ENCODE results near the gene TRIM59.
A peak's percentile ranks its signal among the peaks of the same experiment; 100 is the strongest.

TRIM59 gene, protein sequence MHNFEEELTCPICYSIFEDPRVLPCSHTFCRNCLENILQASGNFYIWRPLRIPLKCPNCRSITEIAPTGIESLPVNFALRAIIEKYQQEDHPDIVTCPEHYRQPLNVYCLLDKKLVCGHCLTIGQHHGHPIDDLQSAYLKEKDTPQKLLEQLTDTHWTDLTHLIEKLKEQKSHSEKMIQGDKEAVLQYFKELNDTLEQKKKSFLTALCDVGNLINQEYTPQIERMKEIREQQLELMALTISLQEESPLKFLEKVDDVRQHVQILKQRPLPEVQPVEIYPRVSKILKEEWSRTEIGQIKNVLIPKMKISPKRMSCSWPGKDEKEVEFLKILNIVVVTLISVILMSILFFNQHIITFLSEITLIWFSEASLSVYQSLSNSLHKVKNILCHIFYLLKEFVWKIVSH

DNA sequence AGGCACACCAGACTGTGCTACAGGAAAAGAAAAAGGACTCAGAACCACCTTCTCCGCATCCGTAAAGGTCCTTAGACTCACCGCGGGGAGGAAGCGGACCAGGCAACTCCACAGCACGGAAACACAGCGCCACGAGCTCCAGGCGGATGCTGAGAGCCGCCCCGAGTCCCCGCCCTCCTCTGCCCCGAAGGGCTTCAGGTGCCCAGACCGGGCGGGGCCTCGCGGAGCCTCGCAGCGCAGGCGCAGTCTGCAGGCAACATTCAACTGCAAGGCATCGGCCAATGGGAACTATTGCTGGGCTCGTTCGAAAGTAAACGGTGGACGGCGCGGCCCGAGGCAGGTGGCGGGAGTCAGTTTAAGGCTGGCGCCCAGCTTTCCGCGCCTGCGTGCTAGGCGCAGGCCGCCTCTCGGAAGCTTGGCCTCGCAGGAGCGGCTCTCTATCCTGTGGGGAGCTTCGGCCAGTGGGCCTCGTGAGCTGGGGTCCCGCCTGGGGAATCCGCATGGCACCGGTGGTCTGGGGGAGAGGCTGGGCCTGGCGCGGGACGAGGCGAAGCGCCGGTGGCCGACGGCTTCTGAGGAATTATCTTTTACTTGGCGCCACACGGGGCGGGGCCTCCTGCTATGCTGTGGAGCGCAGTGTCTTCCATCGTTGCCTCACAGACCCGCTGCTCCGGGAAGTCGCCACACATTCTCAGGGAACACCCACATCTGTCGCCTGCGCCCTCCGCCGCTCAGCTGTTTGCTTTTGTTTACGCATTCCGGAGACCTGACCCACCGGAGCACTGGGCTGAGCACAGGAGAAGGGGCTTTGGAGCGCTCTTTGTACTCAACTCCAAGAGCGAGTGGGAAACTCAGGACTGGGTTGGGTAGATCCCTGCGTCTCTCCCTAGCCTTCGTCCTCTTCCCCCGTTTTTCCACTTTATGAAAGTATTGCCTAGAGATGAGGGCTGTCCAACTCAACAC lies at the start of gene TRIM59:
Gene TRIM59, minus strand, starts transcription at position 151 of the 963 bp plus-strand sequence. CDS start 10,603 bp downstream, outside the sequence.
- DNase-seq (ENCODE audit: low spot score): peak; percentile 97

GRCh38 chr3:160498202-160498601 lies 48.6 kb upstream of the TRIM59 start:
- DNase-seq (ENCODE audit: low spot score): no peak

DNA sequence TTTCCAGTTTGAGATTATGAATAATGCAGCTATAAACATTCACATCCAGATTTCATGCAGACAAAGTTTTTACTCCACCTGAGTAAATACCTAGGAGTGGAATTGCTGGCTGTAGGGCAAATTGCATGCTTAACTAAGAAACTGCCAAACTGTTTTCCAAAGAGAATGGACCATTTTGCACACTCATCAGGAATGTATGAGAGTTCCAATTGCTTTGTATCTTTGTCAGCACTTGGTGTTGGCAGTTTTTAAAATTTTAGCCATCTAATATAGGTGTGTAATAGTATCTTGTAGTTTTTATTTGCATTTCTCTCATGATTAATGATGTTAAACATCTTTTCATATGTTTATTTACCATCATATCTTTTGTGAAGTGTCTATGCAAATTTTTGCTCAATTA lies 40.6 kb upstream of the TRIM59 start:
- DNase-seq (ENCODE audit: low spot score): no peak

DNA sequence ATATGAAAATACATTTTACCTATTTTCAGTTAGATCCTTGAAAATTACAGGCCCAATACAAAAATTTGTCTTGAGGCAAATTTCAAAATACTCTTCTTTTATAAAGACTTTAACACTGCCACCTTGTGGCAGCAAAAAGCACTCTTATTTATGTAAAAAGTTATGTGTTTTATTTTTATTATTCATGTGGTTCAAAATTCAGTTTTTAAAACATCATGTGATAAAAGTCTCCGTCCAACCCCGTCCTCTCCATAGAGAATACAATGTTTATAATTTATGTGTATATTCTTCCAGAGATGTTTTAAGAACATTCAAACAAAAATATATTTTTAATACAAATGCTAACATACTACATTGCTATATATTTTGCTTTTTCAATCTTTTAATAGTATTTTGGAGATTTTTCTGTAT lies 36.9 kb upstream of the TRIM59 start:
- peak; percentile 34 for DNase-seq (ENCODE audit: low spot score)

- DNase-seq (ENCODE audit: low spot score): no peak
These were observed 33.2 kb upstream of the TRIM59 start for GRCh38 chr3:160482796-160483195.

GRCh38 chr3:160481856-160482255 lies 32.3 kb upstream of the TRIM59 start:
- no peak for DNase-seq (ENCODE audit: low spot score)

GRCh38 chr3:160480931-160481330 lies 31.3 kb upstream of the TRIM59 start:
- no peak for DNase-seq (ENCODE audit: low spot score)

DNA sequence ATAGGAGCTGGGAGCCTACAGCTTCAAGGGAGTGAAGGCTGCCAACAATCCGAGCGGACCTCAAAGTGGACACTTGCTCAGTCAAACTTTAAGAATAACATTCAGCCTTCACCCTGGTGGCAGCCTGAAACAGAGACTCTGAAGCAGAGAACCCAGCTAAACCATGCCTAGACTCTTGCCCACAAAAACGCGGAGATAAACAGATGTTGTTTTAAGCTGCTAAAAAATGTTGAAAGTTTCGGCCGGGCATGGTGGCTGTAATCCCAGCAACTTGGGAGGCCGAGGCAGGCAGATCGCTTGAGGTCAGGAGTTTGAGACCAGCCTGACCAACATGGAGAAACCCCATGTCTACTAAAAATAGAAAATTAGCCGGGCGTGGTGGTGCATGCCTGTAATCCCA lies 29.8 kb upstream of the TRIM59 start:
- no peak for DNase-seq (ENCODE audit: low spot score)

DNA sequence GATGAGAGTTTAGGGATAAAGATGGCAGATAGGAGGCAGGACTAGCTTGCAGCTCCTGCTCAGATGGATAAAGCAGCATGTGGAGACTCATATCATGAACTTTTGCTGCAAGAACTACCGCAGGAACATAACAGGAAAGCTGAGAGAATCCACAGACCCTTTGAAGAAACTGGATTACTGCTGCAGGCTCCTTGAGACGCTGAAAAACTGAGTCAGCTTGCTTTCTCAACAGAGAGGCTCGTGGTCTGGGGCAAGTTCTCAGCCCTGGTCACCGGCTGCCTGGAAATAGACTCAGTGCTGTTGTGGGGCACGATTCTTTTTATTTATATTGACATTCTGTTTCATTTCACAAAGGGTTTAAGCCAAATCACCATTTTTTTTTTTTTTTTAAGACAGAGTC lies 28.8 kb upstream of the TRIM59 start:
- no peak for DNase-seq (ENCODE audit: low spot score)

DNA sequence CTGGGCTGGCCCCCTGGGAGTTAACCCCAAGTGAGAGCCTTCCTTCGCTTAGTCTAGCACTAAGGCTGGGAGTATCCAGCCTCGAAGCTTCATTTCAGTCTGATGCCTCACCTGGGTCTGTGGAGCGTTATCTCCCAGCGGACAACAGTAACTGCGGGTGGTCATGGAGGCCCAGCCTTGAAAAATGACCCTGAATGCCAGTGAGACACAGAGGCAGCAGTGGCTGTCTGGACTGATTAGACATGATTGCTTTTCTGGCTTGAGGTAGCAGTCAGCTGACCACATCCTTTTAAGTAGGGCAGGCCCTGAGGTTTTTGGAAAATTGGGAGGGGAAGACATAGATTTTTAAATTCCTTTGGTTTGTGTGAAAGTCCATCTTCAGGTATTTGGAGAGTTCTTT lies 28.2 kb upstream of the TRIM59 start:
- DNase-seq (ENCODE audit: low spot score): no peak

- DNase-seq (ENCODE audit: low spot score): no peak
These were observed 26.3 kb upstream of the TRIM59 start for GRCh38 chr3:160475884-160476283.

GRCh38 chr3:160475153-160475552 lies 25.6 kb upstream of the TRIM59 start:
- no peak for DNase-seq (ENCODE audit: low spot score)

GRCh38 chr3:160474416-160474838 lies 24.8 kb upstream of the TRIM59 start:
- DNase-seq (ENCODE audit: low spot score): no peak

DNA sequence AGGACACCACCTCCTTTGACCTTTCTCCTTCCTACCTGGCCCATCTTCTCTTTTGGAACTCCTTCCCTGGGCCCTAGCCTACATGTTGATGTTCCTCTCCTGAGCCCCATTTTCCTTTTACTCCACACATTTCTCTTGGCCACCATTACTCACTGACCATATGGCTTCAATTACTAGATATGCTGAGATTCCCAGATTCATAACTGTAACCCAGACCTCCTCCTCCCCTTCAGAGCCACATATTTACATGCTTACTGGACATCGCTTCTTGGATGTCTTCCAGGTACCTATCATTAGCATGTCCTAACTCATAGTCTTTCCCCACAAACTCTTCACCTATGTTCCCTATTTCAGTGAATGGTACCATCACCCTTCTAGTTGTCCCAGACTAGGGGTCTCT lies 24.4 kb upstream of the TRIM59 start:
- no peak for DNase-seq (ENCODE audit: low spot score)

GRCh38 chr3:160473221-160473620 lies 23.6 kb upstream of the TRIM59 start:
- no peak for DNase-seq (ENCODE audit: low spot score)

DNA sequence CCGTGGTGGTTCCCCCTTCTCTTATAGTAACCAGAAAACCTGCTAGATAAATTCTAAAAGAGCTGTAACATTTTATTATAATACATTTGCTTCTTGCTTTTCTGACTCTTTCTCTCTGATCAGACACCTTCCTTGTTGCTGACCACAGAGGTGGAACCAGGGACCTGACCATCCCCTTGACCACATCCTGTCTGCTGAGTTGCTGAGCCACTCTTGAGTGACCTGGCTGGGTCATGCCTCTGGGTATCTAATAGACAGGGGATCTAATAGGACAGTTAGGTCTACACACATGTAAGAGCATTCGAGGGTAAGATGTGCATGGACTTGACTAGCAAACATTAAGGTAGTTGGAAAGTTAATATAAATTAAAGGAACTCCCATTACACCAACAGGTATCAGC lies 22.8 kb upstream of the TRIM59 start:
- no peak for DNase-seq (ENCODE audit: low spot score)

DNA sequence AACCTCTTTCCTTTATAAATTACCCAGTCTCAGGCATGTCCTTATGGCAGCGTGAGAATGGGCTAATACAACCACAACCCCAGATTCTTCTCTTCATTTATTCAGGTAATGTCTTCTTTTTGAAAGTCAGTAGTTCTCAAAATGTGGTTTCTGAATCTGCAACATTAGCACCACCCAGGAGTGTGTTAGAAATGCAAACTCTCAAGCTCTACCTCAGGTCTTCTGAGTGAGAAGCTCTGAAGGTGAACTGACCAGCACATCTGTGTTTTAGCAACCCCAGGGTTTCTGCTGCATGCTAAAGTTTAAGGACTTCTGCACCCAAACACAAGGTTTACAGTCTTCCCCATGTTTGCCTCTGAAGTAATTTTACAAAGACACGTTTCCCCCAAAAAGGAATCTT lies 22.3 kb upstream of the TRIM59 start:
- DNase-seq (ENCODE audit: low spot score): no peak

DNA sequence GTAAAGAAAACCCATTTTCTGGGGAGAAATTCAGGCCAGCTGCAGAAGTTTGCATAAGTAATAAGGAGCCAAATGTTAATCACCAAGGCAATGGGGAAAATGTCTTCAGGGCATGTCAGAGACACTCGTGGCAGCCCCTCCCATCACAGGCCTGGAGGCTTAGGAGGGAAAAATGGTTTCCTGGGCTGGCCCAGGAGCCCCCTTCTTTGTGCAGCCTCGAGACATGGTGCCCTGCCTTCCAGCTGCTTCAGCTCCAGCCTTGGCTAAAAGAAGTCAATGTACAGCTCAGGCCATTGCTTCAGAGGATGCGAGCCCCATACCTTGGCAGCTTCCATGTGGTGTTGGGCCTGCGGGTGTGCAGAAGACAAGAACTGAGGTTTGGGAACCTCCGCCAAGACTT lies 20.6 kb upstream of the TRIM59 start:
- DNase-seq (ENCODE audit: low spot score): no peak

DNA sequence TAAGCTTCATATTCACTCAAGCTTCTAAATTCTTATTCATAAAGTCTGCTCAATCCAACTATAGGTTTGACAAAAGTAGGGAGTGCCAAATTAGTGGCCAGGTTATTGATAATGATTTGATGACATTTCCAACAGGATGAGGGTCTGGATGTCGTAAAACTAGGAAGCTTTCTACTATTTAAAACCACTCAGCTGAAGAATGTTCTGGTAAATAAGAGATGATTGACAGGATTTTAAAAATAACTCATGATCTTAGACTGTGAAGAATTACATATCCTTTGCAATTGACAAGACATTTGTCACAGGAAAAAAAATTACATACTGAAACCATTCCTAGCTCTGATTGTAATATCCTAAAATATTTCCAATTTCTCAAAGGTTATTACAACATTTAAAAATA lies 15.4 kb upstream of the TRIM59 start:
- no peak for DNase-seq (ENCODE audit: low spot score)

DNA sequence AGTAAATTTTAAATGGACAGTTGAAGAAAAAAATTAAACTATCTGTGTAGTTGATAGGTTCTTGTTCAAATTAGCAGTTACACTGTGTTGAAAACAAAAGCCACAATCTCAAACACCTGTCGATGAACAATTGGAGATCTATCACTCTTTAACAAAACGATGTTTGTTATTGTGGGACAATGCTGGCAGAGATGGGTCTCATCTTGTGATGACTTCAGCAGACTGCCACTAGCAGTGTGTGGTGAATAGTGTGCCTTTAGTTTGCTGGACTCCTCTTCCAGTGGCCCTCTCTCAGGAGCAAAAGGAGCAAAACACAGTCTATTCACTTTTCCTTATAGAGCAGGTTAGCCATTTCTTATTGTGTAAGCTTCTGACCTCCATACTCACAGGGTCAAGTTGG lies 14.7 kb upstream of the TRIM59 start:
- DNase-seq (ENCODE audit: low spot score): no peak

- DNase-seq (ENCODE audit: low spot score): no peak
These were observed 10.4 kb upstream of the TRIM59 start for GRCh38 chr3:160460033-160460432.

DNA sequence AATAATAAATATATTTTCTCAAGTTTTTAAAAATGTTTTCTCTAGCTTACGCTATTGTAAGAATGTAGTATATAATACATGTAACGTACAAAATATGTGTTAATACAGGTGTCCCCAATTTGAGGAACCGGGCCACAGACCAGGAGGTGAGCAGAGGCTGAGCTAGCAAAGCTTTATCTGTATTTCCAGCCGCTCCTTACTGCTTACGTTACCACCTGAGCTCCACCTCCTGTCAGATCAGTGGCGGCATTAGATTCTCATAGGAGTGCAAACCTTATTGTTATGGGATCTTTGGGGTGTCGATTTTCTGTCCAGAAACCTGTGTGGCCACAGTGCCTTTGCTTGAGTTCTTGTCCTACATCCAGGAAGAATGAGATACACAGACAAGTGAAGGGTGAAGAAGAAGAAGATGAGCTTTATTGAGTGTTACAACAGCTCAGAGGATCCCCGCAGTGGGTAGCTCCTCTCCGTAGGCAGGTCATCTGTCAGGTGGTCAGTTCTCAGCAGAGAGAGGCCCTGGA lies 9.9 kb upstream of the TRIM59 start:
- no peak for DNase-seq (ENCODE audit: low spot score)

GRCh38 chr3:160458151-160458550 lies 8.6 kb upstream of the TRIM59 start:
- no peak for DNase-seq (ENCODE audit: low spot score)
